ENCODE data around the gene PHYHIPL. TPM values are rescaled to one million over a fixed set of nuclear protein-coding genes. Genes with fewer than 3 reads are reported as not detected.

The PHYHIPL gene
- polyA plus RNA-seq, 3 donors = 14.4 to 18.3 (median 14.7) TPM

DNA sequence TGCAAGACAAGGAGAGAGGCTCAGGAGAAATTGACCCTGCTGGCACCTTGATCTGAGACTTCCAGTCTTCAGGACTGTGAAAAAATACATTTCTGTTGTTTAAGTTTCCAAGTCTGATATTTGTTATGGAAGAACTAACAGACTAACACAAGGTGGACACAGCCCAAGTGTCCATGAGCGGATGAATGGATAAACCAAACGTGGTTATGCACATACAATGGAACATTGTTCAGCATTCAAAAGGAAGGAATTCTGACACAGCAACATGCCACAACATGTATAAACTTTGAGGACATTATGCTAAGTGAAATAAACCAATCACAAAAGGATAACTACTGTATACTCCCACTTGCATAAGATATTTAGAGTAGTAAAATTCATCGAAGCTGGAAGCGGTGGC is 109.4 kb downstream of the PHYHIPL start:
- no peak for DNase-seq

DNA sequence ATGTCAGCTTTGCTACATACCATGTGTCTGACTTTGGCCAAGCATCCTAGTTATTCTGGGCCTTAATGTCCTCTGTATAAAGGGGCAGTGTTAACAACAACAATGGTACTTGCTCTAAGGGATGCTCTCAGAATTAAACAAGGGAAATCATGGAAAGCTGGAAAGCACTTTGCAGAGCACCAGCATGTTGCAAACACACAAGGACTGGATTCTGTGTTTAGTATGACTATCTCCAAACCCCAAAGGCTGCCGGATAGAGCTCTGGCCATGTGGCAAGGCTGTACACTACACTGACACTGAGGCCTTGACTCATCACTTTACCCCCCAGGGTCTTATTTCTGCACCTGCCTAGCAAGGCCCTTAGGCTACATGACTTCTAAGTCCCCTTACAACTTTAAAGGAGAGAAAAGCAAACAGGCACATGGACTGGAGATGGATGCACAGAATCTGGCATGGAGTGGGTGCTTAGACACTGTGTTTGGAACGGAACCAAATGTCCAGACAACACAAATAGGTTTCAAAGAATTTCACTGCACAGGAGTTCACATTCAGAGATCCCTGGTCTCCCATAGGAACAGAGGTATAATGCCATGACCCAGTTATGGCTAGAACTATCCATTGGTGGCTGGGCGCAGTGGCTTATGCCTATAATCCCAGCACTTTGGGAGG is 111.3 kb downstream of the PHYHIPL start:
- no peak for DNase-seq

DNA sequence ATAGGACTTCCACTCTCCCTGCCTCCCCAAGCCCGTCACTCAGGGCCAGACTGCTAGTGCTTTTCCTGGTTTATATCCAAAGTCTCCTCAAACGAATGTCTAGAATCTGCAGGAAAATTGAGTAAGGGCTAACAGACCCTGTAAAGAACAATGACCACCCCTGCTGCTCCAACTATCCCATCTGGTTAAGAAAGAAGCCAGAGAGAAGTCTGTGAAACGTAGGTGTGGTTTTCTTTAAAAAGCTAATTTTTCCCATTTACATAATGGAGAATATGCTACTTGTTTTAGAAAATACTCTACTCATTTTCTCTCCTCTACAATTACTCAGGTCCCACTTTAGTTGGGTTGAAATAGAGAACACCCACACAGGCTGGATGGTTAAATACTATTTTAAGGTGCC is 113.4 kb downstream of the PHYHIPL start:
- DNase-seq = no peak

DNA sequence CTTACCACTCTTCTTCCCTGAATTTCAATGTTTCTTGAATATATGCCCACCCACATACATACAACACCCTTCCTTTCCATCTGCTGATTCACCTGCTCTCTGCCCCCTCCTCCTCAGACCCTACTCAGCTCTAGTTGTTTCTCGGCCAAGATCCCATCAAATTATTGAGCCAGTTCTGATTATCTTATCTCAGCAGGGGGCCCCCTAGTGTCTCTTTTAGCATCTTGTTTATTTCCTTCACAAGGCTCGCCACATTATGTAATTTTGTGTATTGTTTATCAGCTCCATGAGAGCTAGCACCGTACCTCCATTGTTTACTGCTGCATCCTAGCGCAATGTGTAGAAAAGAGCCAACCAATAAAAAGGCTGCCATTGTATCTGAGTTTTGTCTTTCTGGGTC is 114.0 kb downstream of the PHYHIPL start:
- no peak for DNase-seq

Other genes with a start within 250 kb of the PHYHIPL start
- gene FAM13C, start 185.9 kb downstream of the PHYHIPL start, polyA plus RNA-seq (ENCODE audit: insufficient read length in 3 of 3) = 1 to 10 TPM; 4.8 to 8.7 (median 5.8) TPM

Measured in renal pelvis (tissue), 4 donors.